A673 (cell line): ENCODE measurements around the gene ATG9B. TPM values are rescaled to one million over a fixed set of nuclear protein-coding genes. Genes with fewer than 3 reads are reported as not detected.

Experiments used
- Bru-seq: library from RNA; stranded (reverse); fragments of 400-500 nt; gene quantifications from one replicate; lab custom pipeline; 2021; lab: Mats Ljungman, UMichigan
- BruChase-seq, 2 experiments: library from RNA; stranded (reverse); fragments of 400-500 nt; gene quantifications; one replicate each; lab custom pipeline; 2021; lab: Mats Ljungman, UMichigan
- BruUV-seq: library from RNA; stranded (reverse); fragments of 400-500 nt; replicated peaks from 2 replicates; lab custom pipeline; 2021; lab: Mats Ljungman, UMichigan
- CTCF ChIA-PET: fragments of 300-600 bp; sonication (Branson Sonifier 250); formaldehyde crosslinking; loops from one replicate; lab custom pipeline; 2022; ENCODE audit warnings: antibody characterized with exemption; lab: Charles Lee
- POLR2A ChIA-PET: fragments of 300-600 bp; sonication (Branson Sonifier 250); formaldehyde crosslinking; loops from one replicate; lab custom pipeline; 2022; ENCODE audit warnings: antibody characterized with exemption; ENCODE audit not compliant: low non-redundant PET; lab: Charles Lee
- DNase-seq: peaks from one replicate; pipeline ENCODE4 v3.0.0-alpha.2; 2015; ENCODE audit warnings: low spot score
- H3K27ac ChIP-seq: fragments of 200-600 bp; sonication (generic); 2 replicates; pipeline ENCODE4 v1.5.1; 2016; ENCODE audit warnings: mixed run types, low read depth, mild to moderate bottlenecking, mixed read lengths, antibody characterized with exemption, low read length; ENCODE audit not compliant: poor library complexity, severe bottlenecking
- H3K27me3 ChIP-seq: fragments of 200-600 bp; sonication (generic); replicated peaks from 2 replicates; pipeline ENCODE4 v1.6.1; 2017; ENCODE audit warnings: mixed run types, low read depth, mild to moderate bottlenecking, mixed read lengths, antibody characterized with exemption, low read length; ENCODE audit not compliant: insufficient read depth, poor library complexity
- H3K36me3 ChIP-seq: fragments of 200-600 bp; sonication (generic); 2 replicates; pipeline ENCODE4 v1.6.1; 2016; ENCODE audit warnings: mixed run types, mild to moderate bottlenecking, mixed read lengths, antibody characterized with exemption, low read length; ENCODE audit not compliant: insufficient read depth, poor library complexity, severe bottlenecking
- H3K4me1 ChIP-seq: fragments of 200-600 bp; sonication (generic); 2 replicates; pipeline ENCODE4 v1.6.1; 2017; ENCODE audit warnings: mixed run types, mild to moderate bottlenecking, mixed read lengths, antibody characterized with exemption, low read length; ENCODE audit not compliant: insufficient read depth, poor library complexity, severe bottlenecking
- H3K4me3 ChIP-seq: fragments of 200-600 bp; sonication (generic); 2 replicates; pipeline ENCODE4 v1.5.1; 2016; ENCODE audit warnings: low read depth, mixed run types, mild to moderate bottlenecking, mixed read lengths, low read length; ENCODE audit not compliant: poor library complexity, severe bottlenecking
- H3K9me3 ChIP-seq: fragments of 200-600 bp; sonication (generic); 2 replicates; pipeline ENCODE4 v1.6.1; 2016; ENCODE audit warnings: mixed run types, low read depth, mild to moderate bottlenecking, mixed read lengths, antibody characterized with exemption, low read length; ENCODE audit not compliant: poor library complexity, severe bottlenecking
- EZH2 ChIP-seq: fragments of 200-600 bp; sonication (generic); IDR thresholded peaks from 2 replicates; pipeline ENCODE4 v1.6.1; 2017; ENCODE audit warnings: borderline replicate concordance, low read depth, mild to moderate bottlenecking, mixed read lengths, antibody characterized with exemption, low read length; ENCODE audit not compliant: poor library complexity, severe bottlenecking
- intact Hi-C: fragments of 100-400 bp; cut with micrococcal nuclease; formaldehyde crosslinking; loops from one replicate; pipeline ENCODE4 v1.10.0; 2022; ENCODE audit not compliant: unreplicated experiment
- long read RNA-seq: library from polyadenylated mRNA; stranded (forward); transcript quantifications from one replicate; pipeline ENCODE4 v2.0.0, GENCODE V29; 2022
- total RNA-seq: library from RNA; stranded (reverse); gene quantifications from 2 replicates; pipeline ENCODE4 v1.2.3, GENCODE V29; 2021
- TF ChIP-seq, protein P1 (sequence below): fragments of 300-800, 200-600 bp; sonication (generic); conservative IDR thresholded peaks from 2 replicates; pipeline ENCODE4 v1.5.1; 2017; ENCODE audit warnings: low read depth, mild to moderate bottlenecking, antibody characterized with exemption, low read length, moderate library complexity, mixed read lengths

Gene ATG9B, protein sequence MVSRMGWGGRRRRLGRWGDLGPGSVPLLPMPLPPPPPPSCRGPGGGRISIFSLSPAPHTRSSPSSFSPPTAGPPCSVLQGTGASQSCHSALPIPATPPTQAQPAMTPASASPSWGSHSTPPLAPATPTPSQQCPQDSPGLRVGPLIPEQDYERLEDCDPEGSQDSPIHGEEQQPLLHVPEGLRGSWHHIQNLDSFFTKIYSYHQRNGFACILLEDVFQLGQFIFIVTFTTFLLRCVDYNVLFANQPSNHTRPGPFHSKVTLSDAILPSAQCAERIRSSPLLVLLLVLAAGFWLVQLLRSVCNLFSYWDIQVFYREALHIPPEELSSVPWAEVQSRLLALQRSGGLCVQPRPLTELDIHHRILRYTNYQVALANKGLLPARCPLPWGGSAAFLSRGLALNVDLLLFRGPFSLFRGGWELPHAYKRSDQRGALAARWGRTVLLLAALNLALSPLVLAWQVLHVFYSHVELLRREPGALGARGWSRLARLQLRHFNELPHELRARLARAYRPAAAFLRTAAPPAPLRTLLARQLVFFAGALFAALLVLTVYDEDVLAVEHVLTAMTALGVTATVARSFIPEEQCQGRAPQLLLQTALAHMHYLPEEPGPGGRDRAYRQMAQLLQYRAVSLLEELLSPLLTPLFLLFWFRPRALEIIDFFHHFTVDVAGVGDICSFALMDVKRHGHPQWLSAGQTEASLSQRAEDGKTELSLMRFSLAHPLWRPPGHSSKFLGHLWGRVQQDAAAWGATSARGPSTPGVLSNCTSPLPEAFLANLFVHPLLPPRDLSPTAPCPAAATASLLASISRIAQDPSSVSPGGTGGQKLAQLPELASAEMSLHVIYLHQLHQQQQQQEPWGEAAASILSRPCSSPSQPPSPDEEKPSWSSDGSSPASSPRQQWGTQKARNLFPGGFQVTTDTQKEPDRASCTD
- total RNA-seq (0.96 and 1.9 TPM in 2 replicates), Bru-seq, nascent RNA (percentile 19 among the genes with signal in this experiment), BruChase-seq, experiment 1, labeled RNA remaining after a 2-hour chase (percentile 21 among the genes with signal in this experiment), BruChase-seq, experiment 2, labeled RNA remaining after a 6-hour chase (percentile 30 among the genes with signal in this experiment)
- long read RNA-seq, partial matches to known transcripts: 0 of 1 reads
- long read RNA-seq, other reads (novel, unspliced or antisense): 0 of 1 reads

DNA sequence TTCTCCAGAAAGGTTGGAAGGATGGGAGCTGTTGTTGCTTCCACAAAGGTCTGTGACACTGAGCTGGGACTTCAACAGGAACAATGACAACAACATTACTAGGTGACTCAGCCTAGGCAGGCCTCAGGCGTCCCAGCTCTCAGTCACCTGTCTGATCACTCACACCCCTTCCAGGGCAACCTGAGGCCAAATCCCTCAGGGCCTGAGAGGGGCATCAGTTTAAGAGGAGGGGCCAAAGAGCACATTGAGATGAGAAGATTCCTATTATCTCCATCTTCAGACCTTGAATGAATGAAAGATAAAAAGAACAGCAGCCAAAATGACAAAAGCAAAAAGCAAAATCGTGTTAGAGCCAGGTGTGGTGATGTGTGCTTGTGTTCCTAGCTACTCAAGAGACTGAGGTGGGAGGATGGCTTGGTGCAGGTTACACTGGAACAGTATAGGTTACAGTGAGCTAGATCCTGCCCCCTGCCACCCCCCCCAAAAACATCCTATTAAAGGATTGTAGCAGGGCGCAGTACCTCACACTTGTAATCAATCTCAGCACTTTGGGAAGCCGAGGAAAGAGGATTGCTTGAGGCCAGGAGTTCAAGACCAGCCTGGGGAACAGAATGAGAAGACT lies at the start of gene ATG9B:
Gene ATG9B (minus strand): TSS at position 60 of the 622 bp plus-strand sequence. CDS start 71 bp downstream, outside the sequence.
- no peak for TF ChIP-seq EZH2
- TF ChIP-seq, protein P1, sequence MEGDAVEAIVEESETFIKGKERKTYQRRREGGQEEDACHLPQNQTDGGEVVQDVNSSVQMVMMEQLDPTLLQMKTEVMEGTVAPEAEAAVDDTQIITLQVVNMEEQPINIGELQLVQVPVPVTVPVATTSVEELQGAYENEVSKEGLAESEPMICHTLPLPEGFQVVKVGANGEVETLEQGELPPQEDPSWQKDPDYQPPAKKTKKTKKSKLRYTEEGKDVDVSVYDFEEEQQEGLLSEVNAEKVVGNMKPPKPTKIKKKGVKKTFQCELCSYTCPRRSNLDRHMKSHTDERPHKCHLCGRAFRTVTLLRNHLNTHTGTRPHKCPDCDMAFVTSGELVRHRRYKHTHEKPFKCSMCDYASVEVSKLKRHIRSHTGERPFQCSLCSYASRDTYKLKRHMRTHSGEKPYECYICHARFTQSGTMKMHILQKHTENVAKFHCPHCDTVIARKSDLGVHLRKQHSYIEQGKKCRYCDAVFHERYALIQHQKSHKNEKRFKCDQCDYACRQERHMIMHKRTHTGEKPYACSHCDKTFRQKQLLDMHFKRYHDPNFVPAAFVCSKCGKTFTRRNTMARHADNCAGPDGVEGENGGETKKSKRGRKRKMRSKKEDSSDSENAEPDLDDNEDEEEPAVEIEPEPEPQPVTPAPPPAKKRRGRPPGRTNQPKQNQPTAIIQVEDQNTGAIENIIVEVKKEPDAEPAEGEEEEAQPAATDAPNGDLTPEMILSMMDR: no peak
- Histone ChIP-seq H3K4me1 (no peaks in the 10 kb centered on the region), H3K27me3 (peaks cover 3% of the 10 kb centered on the region), H3K27ac (no peak within 1 kb of the TSS), H3K4me3 (no peak within 1 kb of the TSS), H3K9me3 (no peaks in the 10 kb centered on the region), H3K36me3 (no peaks in the 10 kb centered on the region)
- BruUV-seq: no TSS peak
- DNase-seq: no peak
- intact Hi-C loops: no loop called here
- CTCF ChIA-PET: no interaction called here
- POLR2A ChIA-PET: interaction anchor here (0.7 kb wide), 1 partner anchor 77 kb away, joined by 5 read pairs; no protein-coding TSS in a partner anchor

DNA sequence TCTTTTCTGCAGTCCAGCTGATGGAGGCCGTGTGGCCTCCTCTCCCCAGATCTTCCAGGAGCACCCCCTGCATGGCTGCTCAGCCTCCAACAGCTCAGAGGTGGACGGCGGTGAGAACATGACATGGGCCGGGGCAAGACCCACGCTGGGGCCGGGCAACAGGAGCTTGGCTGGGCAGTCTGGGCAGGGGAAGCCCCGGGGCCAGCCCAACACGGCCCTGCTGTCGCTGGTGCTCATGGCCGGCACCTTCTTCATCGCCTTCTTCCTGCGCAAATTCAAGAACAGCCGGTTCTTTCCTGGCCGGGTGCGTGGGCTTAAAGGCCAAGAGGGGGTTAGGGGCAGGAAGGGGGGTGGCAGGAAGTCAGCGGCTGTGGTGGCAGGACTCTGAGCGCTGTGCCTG lies 49.7 kb upstream of the ATG9B start:
- peaks cover 78% of the 10 kb centered on the region for H3K36me3 ChIP-seq
- DNase-seq: no peak
- no peak overlapping the region for H3K4me3 ChIP-seq
- intact Hi-C loops: no loop called here
- no TSS peak for BruUV-seq
- TF ChIP-seq EZH2: no peak
- TF ChIP-seq, protein P1: no peak
- no peaks in the 10 kb centered on the region for H3K27me3 ChIP-seq
- peaks cover 4% of the 10 kb centered on the region for H3K4me1 ChIP-seq
- POLR2A ChIA-PET: no interaction called here
- CTCF ChIA-PET: no interaction called here
- no peak overlapping the region for H3K27ac ChIP-seq
- H3K9me3 ChIP-seq: no peaks in the 10 kb centered on the region
